Measurements from ENCODE around the gene SCAMP4. TPM values are rescaled to one million over a fixed set of nuclear protein-coding genes. Genes with fewer than 3 reads are reported as not detected.

SCAMP4 gene
- total RNA-seq, 4 donors from 2014 or later: 26.6 to 76.5 (median 59.3) TPM

DNA sequence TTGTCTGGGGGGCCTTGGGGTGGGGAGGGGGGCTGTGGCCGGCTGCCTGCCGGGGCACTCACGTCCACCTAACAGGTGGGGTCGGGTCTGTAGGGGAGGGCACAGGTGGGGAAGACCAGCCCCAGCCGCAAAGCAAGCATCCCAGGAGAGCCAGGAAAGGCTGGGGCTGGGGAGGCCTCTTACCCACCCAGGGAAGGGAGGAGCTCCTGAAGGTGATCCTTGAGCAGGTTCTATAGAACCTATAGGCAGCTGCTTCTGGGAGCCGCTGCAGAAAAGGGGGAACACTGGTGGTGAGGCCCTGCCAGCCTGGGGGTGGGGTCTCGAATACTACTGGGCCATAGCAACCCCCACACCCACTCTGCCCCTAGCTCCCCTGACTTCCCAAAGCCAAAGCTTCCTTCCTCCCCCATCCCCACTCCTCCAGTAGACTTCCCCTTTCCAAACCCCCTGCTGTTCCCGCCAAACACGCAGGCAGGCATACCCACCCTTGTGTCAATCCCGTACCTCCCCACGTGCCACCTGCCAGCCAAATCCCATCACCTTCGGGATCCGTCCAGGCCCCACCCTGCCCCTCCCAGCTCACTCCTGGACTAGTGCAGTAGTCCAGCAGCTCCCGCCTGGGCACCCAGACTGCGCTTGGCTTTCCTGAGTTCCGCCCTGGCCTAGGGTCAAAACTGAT lies 47.4 kb upstream of the SCAMP4 start:
- Histone ChIP-seq H3K9me3 (no peaks in the 10 kb centered on the region), H3K27me3 (peaks cover 0 to 83% (median 10%) of the 10 kb centered on the region in 4 donors), H3K36me3 (peaks cover 0 to 5% (median 0%) of the 10 kb centered on the region in 4 donors), H3K4me1 (peaks cover 80 to 100% (median 98%) of the 10 kb centered on the region in 4 donors), H3K4me3 (peak overlapping the region; percentile 52 to 65 (median 54)), H3K27ac (replicated peaks in 1 of 4) (peak overlapping the region; percentile 75 to 91 (median 86))
- intact Hi-C loops (cut with DNase I): no loop called here
- 37% methylated on average over 15 of the region's 16 CpGs for WGBS
- no peak for TF ChIP-seq POLR2A (IDR thresholded peaks at IDR 0.05; ENCODE audit: low read depth)
- no peak for TF ChIP-seq EP300 (IDR thresholded peaks at IDR 0.05)
- TF ChIP-seq, protein P1, sequence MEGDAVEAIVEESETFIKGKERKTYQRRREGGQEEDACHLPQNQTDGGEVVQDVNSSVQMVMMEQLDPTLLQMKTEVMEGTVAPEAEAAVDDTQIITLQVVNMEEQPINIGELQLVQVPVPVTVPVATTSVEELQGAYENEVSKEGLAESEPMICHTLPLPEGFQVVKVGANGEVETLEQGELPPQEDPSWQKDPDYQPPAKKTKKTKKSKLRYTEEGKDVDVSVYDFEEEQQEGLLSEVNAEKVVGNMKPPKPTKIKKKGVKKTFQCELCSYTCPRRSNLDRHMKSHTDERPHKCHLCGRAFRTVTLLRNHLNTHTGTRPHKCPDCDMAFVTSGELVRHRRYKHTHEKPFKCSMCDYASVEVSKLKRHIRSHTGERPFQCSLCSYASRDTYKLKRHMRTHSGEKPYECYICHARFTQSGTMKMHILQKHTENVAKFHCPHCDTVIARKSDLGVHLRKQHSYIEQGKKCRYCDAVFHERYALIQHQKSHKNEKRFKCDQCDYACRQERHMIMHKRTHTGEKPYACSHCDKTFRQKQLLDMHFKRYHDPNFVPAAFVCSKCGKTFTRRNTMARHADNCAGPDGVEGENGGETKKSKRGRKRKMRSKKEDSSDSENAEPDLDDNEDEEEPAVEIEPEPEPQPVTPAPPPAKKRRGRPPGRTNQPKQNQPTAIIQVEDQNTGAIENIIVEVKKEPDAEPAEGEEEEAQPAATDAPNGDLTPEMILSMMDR (IDR thresholded peaks at IDR 0.05): no peak
- no peak for TF ChIP-seq POLR2AphosphoS5 (IDR thresholded peaks at IDR 0.05)
- no peak for DNase-seq (ENCODE audit: extremely low spot score)

DNA sequence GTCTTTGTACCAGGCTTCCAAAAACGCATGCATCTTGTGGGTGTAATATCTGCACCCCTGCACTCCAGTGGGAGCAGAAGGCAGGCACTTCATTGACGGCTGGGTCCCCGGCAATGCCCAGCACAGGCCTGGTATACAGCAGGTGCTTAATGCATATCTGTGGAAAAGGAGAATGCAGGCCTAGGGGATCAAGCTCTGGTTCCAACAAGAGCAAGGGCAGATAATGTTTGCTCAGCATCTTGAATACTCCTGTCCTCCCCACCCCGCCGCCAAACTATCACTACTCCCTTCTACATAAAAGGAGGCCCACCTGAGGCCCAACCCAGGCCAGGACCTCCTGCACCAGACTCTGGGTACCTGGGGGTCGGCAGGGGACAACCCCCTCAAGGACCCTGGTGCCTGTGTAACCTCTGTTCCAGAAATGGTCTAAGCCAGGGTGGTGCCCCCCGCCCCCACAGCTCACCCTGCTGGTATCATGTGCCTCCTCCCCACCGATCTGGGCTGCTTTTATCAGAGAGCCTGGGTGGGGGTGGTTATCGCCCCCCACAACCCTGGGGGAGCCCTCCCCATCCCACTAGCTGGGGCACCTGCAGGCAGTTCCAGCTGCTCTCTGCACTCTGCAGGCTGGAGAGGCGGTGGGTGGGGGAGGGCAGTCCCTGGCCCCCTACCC lies 46.7 kb upstream of the SCAMP4 start:
- WGBS: 64% methylated on average over 6 of the region's 10 CpGs
- H3K4me1 ChIP-seq: peaks cover 75 to 95% (median 91%) of the 10 kb centered on the region in 4 donors
- peaks cover 0 to 5% (median 0%) of the 10 kb centered on the region in 4 donors for H3K36me3 ChIP-seq
- intact Hi-C loops (cut with DNase I): no loop called here
- peak overlapping the region; percentile 75 to 91 (median 86) for H3K27ac ChIP-seq (replicated peaks in 1 of 4)
- no peaks in the 10 kb centered on the region for H3K9me3 ChIP-seq
- DNase-seq (ENCODE audit: extremely low spot score): no peak
- no peak overlapping the region for H3K4me3 ChIP-seq
- TF ChIP-seq EP300 (IDR thresholded peaks at IDR 0.05) (no peak), POLR2A (IDR thresholded peaks at IDR 0.05; ENCODE audit: low read depth) (no peak), POLR2AphosphoS5 (IDR thresholded peaks at IDR 0.05) (no peak)
- TF ChIP-seq, protein P1 (IDR thresholded peaks at IDR 0.05): no peak
- peaks cover 0 to 75% (median 10%) of the 10 kb centered on the region in 4 donors for H3K27me3 ChIP-seq

DNA sequence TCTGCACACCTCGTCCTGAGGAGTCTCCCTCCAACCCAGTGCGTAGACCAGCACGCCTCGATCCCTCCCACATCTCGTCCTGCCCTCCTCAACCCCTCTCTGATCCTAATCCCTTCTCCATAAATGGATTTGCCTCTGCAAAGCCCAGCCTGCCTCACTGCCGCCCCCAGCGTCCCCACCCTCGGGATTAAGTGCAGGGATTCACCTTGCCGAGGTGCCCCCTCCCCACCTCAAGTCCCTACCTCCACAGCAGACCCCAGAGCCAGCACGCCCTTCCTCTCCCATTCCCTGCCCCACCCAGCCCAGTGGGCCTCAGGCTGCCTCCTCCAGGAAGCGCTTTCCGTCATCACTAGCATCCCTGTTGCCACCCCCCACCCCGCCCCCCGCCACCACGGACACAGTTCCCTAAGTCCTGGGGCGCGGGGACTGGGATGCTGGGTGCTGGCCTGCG lies 45.8 kb upstream of the SCAMP4 start:
- WGBS: 40% methylated on average over 15 of the region's 18 CpGs
- intact Hi-C loops (cut with DNase I): no loop called here
- peaks cover 67 to 89% (median 85%) of the 10 kb centered on the region in 4 donors for H3K4me1 ChIP-seq
- peak overlapping the region in 2 of 4 donors; percentile 0 to 83 for H3K4me3 ChIP-seq
- DNase-seq (ENCODE audit: extremely low spot score): no peak
- no peak for TF ChIP-seq POLR2AphosphoS5 (IDR thresholded peaks at IDR 0.05)
- TF ChIP-seq POLR2A (IDR thresholded peaks at IDR 0.05; ENCODE audit: low read depth): no peak
- no peak for TF ChIP-seq EP300 (IDR thresholded peaks at IDR 0.05)
- H3K9me3 ChIP-seq: no peaks in the 10 kb centered on the region
- peak overlapping the region; percentile 54 to 89 (median 72) for H3K27ac ChIP-seq (replicated peaks in 1 of 4)
- H3K27me3 ChIP-seq: peaks cover 0 to 67% (median 10%) of the 10 kb centered on the region in 4 donors
- H3K36me3 ChIP-seq: peaks cover 0 to under 1% (median 0%) of the 10 kb centered on the region in 4 donors

DNA sequence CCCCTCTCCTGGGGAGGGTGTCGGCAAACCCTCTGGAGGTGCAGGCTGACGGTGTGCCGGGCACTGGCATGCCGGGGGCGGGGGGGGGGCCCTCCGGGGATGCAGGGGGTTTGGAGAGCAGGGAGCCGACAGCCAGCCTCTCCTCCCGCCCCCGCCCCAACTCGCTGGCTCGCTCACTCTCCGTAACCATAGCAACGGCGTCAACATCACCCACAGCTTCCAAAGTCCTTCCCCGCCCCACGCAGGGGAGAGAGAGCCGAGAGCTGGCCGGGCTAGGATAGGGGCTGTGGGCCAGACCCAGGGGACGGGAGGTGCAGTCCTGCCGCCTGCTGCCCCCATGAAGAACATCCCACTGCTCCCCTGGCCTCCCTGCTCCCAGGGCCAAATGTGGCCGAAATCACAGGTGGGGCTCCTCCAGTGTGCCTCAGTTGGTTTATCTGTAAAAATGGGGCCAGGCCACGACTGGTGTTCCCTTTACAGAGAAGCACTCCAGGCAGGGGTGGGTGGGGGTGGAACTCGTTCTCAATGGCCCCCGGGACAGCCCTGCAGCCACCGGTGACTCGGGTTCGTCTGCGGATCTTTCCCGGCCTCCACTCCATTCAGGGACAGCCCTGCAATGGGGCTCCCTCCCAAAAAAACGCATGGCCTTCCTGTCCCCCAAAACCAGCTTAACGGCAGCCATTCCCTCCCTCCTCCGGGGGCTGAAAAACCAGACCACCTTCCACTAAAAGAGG lies 45.0 kb upstream of the SCAMP4 start:
- Histone ChIP-seq H3K9me3 (no peaks in the 10 kb centered on the region), H3K4me1 (peaks cover 63 to 89% (median 85%) of the 10 kb centered on the region in 4 donors), H3K36me3 (no peaks in the 10 kb centered on the region), H3K4me3 (peak overlapping the region in 3 of 4 donors; percentile 0 to 83 (median 4)), H3K27me3 (peaks cover 0 to 66% (median 10%) of the 10 kb centered on the region in 4 donors), H3K27ac (replicated peaks in 1 of 4) (peak overlapping the region; percentile 54 to 89 (median 72))
- intact Hi-C loops (cut with DNase I): no loop called here
- 45% methylated on average over 9 of the region's 32 CpGs for WGBS
- no peak for DNase-seq (ENCODE audit: extremely low spot score)
- TF ChIP-seq, protein P1 (IDR thresholded peaks at IDR 0.05): no peak
- TF ChIP-seq POLR2A (IDR thresholded peaks at IDR 0.05; ENCODE audit: low read depth) (no peak), EP300 (IDR thresholded peaks at IDR 0.05) (no peak), POLR2AphosphoS5 (IDR thresholded peaks at IDR 0.05) (no peak)

Data from esophagus muscularis mucosa (tissue), 4 donors.